Stimulated activated CD8-positive, alpha-beta memory T cell treated with anti-CD3 and anti-CD28 coated beads, Interleukin-4, amount 100 ng/mL, for 24 hours (primary cell): ENCODE data around the gene TRIM59.
A peak's percentile ranks its signal among the peaks of the same experiment; 100 is the strongest.

ENCODE experiments used
- DNase-seq: peaks from one replicate; pipeline ENCODE4 v3.0.0-alpha.2; 2020; ENCODE audit warnings: low read depth

TRIM59 gene

GRCh38 chr3:160402221-160403027 is 47.2 kb downstream of the TRIM59 start:
- no peak for DNase-seq

DNA sequence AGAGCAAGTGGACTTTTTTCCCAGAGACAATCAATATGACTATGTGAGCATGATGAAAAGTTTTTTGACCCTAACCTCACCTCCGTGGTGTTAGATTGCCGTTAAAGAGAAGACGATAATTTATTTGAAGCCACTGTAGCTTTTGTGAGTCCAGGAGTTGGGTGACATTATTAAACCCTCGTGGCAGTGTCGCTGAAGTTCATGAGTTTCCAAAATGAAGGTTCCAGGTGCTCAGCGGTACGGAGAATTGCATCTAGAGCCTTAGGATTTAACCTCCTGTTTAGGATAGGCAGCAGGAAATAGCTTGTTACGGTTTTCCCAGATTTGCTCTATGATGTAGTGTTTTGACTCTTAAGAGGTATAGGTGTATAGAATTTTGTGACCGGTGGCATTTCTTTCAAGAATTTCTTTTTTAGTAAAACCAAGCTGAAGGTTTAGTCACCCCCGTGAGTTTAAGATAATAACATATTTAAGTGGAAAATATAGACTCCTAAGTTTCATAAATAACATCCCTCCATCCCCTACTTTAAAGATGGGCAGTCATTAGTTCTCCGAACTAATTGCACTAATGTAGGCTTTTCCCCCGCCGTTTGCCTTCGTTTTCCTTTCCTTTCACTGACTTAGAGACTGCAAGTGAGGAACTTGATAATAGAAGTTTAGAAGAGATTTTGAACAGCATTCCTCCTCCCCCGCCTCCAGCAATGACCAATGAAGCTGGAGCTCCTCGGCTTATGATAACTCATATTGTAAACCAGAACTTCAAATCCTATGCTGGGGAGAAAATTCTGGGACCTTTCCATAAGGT is 48.1 kb downstream of the TRIM59 start:
- DNase-seq = no peak

DNA sequence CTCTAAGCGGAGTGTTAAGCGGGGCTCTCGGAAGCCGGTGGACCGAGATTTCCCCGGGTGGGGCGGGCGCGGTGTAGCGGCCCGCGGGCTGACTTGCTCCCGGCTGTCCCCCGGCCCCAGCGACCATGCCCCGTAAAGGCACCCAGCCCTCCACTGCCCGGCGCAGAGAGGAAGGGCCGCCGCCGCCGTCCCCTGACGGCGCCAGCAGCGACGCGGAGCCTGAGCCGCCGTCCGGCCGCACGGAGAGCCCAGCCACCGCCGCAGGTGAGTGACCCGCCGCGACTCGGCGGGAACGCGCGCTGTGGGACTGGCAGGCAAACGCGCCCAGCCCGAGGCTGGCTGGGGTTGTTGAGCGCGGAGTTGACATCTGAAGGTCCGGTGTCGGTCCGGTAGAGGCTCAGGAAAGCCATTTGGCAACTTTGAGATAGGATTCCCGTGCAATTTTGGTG is 48.9 kb downstream of the TRIM59 start:
- no peak for DNase-seq

DNA sequence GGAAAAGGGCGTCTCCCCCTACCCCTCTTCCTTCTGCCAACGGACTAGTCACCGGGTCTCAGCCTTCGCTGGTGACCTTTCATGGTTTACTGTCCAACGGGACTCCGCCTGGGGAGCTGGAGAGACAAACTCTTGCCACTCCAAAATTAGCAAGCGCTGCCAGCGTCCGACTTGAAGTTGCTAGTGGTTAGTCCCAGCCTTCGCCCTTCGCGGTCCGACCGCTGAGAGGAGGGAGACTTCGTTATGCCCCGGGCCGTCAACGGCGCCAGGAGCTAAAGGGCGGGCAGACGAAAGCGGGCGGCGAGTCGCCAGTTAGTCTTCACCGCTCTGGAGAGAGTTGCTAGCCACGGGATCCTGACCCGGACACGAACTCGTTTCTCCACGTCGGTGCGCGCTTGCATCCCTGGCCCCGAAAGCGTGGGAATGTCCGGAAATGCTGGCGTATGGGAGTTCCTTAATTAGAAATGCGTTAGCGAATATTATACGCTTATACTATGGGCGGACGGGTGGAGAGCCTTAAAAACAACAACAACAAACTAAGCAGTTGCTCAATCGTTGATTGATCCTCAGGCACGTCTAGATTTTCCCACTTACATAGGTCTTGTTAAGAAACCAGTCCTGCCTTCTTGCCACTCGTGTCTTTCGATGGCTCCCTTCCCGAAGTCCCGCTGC is 49.4 kb downstream of the TRIM59 start:
- DNase-seq = peak; percentile 11

GRCh38 chr3:160399125-160400029 is 50.2 kb downstream of the TRIM59 start, which contains the start of the genes IFT80 and SMC4:
Gene IFT80 (minus strand): TSS chr3:160399225. CDS start chr3:160384600, 14,625 bp downstream.
Gene SMC4 (plus strand): TSS chr3:160399650. CDS start chr3:160400827, 1,177 bp downstream.
- peak; percentile 91 for DNase-seq

- no peak for DNase-seq
These were observed 50.8 kb downstream of the TRIM59 start for GRCh38 chr3:160398820-160399124.

GRCh38 chr3:160395297-160395696 is 54.3 kb downstream of the TRIM59 start:
- DNase-seq = no peak

GRCh38 chr3:160394009-160394392 is 55.6 kb downstream of the TRIM59 start:
- no peak for DNase-seq

DNA sequence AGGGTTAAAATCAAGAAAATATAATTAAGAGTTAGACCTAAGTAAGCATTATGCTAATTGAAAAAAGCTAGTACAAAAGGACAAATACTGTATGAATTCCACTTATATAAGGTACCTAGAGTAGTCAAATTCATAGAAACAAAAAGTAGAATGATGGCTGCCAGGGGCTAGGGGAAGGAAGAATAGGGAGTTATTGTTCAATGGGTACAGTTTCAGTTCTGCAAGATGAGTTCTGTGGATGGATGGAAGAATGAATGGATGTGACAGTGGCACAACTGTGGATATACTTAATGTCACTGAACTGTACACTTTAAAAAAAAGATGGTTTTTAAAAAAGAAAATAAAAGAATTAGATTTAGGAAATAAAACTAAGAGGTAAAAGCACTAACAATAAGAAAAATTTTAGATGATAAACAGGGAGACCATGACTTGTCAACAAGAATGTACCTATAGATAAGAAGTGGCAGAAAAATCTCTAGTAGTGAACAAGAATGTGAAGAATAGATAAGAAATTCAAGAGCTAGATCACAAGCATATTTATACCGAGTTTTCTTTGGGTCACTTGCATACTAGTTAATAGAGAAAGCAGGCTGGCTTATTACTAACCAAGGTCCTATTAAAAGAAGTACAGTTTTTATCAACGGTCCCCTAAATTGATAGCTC is 56.1 kb downstream of the TRIM59 start:
- DNase-seq = no peak

DNA sequence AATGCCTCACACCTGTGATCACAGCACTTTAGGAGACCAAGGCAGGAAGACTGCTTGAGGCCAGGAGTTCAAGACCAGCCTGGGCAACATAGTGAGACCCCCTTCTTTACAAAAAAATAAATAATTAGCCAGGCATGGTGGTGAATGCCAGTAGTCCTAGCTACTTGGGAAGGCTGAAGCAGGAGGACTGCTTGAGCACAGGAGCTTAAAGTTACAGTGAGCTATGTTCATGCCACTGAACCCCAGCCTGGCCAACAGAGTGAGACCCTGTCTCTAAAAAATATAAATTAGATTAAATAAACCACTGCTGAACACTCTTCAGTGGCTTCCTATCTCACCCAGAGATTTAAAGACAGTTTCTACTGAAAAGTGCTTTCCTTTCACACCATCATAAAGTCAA is 56.8 kb downstream of the TRIM59 start:
- no peak for DNase-seq

DNA sequence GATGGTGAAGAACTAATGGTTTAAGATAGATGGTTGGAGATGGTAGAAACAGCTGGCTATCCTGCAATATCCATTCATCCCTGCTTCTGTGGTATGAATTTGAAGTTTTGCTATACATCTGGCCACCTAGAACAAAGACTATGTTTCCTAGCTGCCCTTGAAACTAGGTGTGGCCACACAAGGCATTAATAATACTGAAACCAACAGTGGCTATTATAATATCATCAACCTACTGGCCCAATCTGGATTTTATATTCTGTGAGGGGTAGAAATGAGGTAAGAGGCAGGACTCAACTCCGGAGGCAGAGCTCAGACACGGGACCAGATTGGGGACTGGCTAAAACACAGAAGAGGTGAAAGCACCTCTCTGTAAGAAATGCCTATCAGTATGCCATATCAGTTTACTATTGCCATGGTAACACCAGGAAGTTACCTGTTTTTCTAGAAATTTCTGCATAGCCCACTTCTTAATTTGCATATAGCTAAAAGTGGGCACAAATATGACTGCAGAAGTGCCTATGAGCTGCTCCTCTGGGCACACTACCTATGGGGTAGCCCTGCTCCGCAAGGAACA is 58.9 kb downstream of the TRIM59 start:
- no peak for DNase-seq
